AG09319 (cell line): ENCODE data around the gene RPS6KL1.
A peak's percentile ranks its signal among the peaks of the same experiment; 100 is the strongest.

Source experiments
- DNase-seq: peaks from one replicate; pipeline ENCODE4 v3.0.0-alpha.2; 2010; ENCODE audit warnings: low read depth; ENCODE audit errors: extremely low read depth
- TF ChIP-seq, protein P1 (sequence below): IDR thresholded peaks from 2 replicates; pipeline ENCODE4 v1.5.1; 2011; ENCODE audit warnings: low read depth, mild to moderate bottlenecking, inconsistent platforms, low read length, moderate library complexity

RPS6KL1 gene

DNA sequence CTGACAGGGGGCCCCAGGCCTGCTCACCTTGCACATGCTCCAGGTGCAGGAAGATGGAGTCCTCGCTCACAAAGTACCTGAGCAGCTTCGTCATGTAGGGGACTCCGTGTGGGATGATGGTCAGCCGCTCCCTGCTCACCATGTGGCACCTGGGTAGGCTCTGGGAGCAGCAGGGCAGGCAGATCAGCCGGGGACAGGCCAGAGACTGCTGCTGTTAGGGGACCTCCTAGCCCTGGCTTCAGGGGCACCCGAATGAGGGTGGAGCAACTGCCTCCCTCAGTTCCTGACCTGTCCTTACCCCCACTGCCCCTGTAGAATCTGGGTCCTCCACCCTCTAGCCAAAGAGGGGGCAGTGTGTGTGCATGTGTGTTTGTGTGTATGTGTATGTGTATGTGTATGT, 11.8 kb downstream of the RPS6KL1 start:
- DNase-seq, result no peak
- TF ChIP-seq, protein P1, sequence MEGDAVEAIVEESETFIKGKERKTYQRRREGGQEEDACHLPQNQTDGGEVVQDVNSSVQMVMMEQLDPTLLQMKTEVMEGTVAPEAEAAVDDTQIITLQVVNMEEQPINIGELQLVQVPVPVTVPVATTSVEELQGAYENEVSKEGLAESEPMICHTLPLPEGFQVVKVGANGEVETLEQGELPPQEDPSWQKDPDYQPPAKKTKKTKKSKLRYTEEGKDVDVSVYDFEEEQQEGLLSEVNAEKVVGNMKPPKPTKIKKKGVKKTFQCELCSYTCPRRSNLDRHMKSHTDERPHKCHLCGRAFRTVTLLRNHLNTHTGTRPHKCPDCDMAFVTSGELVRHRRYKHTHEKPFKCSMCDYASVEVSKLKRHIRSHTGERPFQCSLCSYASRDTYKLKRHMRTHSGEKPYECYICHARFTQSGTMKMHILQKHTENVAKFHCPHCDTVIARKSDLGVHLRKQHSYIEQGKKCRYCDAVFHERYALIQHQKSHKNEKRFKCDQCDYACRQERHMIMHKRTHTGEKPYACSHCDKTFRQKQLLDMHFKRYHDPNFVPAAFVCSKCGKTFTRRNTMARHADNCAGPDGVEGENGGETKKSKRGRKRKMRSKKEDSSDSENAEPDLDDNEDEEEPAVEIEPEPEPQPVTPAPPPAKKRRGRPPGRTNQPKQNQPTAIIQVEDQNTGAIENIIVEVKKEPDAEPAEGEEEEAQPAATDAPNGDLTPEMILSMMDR, result no peak

DNA sequence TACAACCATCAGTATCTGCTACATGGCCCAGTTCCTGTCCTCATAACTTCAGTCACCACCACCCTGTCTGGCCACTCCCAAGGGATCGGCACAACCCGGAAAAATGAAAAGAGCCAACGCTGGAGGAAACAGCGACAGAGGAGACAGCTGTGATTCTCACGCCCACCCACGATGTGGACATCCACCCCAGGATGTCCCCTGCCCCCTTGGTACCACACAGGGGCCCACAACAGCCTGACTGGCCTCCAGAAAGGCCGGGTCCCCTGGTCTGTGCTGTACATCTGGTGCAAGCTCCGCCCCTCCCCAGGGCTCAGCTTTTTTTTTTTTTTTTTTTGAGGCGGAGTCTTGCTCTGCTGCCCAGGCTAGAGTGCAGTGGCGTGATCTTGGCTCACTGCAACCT, 12.5 kb downstream of the RPS6KL1 start:
- DNase-seq, result no peak
- TF ChIP-seq, protein P1, result no peak

DNA sequence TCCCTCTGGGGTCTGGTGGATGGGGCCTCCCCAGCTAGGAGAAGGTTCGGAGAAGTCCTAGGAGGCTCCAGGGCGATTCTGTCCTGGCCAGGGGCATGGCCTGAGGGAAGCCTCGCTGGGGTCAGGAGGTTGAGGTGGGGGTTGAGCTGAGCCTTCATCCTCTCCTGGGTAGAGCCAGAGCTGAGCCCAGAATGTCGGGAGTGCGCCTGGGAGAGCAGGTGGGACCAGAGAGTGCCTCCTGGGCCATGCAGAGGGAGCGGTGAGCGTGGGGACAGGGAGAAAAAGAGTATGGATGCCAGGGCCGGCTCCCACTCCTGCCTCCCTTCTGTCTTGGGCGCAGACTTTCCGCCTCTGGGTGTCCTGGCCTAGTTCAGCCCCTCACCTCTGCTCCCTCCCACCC, 13.1 kb downstream of the RPS6KL1 start:
- TF ChIP-seq, protein P1, result no peak
- no peak for DNase-seq

DNA sequence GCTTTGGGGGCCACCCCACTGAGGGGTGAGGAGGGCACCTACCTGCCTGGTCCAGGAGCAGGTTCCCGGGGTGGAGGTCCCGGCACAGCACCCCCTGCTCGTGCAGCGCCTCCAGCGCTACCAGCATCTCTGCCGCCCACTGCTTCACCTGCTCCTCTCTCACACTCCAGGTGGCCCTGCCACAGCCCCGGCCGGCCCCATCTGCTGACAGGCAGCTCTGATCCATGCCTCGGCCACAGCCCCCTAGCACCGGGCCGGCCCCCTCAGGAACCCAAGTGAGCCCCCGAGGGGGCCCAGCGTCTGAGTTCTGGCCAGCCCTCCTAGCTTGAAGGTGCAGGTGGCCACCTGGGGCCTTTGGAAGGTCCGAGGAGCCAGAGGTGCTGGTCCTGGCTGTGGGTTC, 13.6 kb downstream of the RPS6KL1 start:
- TF ChIP-seq, protein P1, result no peak
- no peak for DNase-seq

GRCh38 chr14:74908861-74909341, 14.2 kb downstream of the RPS6KL1 start:
- TF ChIP-seq, protein P1, result no peak
- no peak for DNase-seq

DNA sequence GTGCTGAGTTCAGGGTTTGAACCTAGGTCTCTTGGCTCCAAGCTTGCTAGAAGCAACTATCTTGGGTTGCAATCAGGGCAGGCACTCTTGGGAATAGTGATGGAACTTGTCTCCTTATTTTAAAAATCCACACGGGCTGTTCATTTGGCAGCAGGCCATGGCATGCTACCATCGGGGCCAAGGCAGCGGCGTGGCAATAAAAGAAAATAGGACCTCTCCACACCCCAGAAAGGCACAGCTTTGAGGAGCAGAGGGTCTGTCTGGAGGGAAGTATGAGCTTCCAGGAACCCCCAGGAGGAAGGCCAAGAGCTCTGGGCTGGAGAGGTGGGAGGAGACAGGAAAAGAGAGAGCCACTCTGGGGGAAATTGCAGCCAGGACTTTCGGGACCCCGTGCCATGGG, 15.3 kb downstream of the RPS6KL1 start:
- no peak for DNase-seq
- TF ChIP-seq, protein P1, result no peak

- DNase-seq, result no peak
- TF ChIP-seq, protein P1, result peak; percentile 24
These were observed 16.0 kb downstream of the RPS6KL1 start for GRCh38 chr14:74906925-74907521.
